ENCODE measurements around the gene SPRED1. TPM values are rescaled to one million over a fixed set of nuclear protein-coding genes. Genes with fewer than 3 reads are reported as not detected.

SPRED1 gene
- total and polyA plus RNA-seq, 10 of the 15 experiments (the other 5 are each of a cell fraction or from before 2014, with no cell fraction given) = 0.08 to 2.6 (median 0.22) TPM

GRCh38 chr15:38285456-38285855 is 32.8 kb downstream of the SPRED1 start:
- ChIA-PET SMC1A (ENCODE audit: uncharacterized antibody, unreplicated experiment) (interaction anchor here (0.6 kb wide), 1 partner anchor 243 kb away, joined by 3 read pairs; no protein-coding TSS in a partner anchor), CTCF (interaction anchor here (0.5 kb wide), 1 partner anchor 57 kb away, joined by 5 read pairs; no protein-coding TSS in a partner anchor), POLR2A (no interaction called here), RAD21 (ENCODE audit: unreplicated experiment) (no interaction called here)
- Histone ChIP-seq H3K36me3 (ENCODE audit: control insufficient read depth in 2 of 2, insufficient read depth in 2 of 2, low read length in 1 of 2) (no peaks in the 10 kb centered on the region), H3K79me2 (ENCODE audit: control insufficient read depth, insufficient read depth, low read length) (no peaks in the 10 kb centered on the region), H3K4me1 (ENCODE audit: control insufficient read depth, insufficient read depth, low read length) (no peaks in the 10 kb centered on the region), H3K27ac (ENCODE audit: control insufficient read depth, insufficient read depth) (no peak overlapping the region), H3K9me3 (replicated peaks; ENCODE audit: control insufficient read depth, insufficient read depth, low read length) (no peaks in the 10 kb centered on the region; the same call in 2 of the 3 replicates), H3K27me3 (replicated peaks in 1 of 2; ENCODE audit: control insufficient read depth in 2 of 2, insufficient read depth in 2 of 2, low read length in 1 of 2) (no peaks in the 10 kb centered on the region), H3K4me3 (no peak overlapping the region), H3K4me2 (ENCODE audit: control insufficient read depth, insufficient read depth) (no peak overlapping the region), H4K20me1 (ENCODE audit: control insufficient read depth, insufficient read depth) (no peaks in the 10 kb centered on the region), H2AFZ (ENCODE audit: control insufficient read depth, low read depth, low read length) (no peak overlapping the region), H3K9ac (ENCODE audit: control insufficient read depth, insufficient read depth, low read length) (no peak overlapping the region)
- no peak for ATAC-seq
- intact Hi-C loops (cut with micrococcal nuclease; ENCODE audit: unreplicated experiment) = no loop called here
- FAIRE-seq = no peak
- DNase-seq (ENCODE audit: low read depth, low spot score) = no peak
- WGBS (ENCODE audit: insufficient coverage, insufficient replicate concordance, low lambda C conversion rate, missing lambda C conversion rate) = 55% methylated on average over 4 of the region's 4 CpGs
- in situ Hi-C loops (cut with MboI) = no loop called here
- no TSS peak for BruUV-seq (replicated peaks)
- TF ChIP-seq CBX5 (IDR thresholded peaks at IDR 0.05; ENCODE audit: low read depth) (no peak), NFYB (IDR thresholded peaks at IDR 0.05; ENCODE audit: insufficient read depth, low read depth, low read length) (no peak), NFYA (IDR thresholded peaks at IDR 0.05; ENCODE audit: borderline replicate concordance, low read depth, low read length) (no peak), SP1 (IDR thresholded peaks at IDR 0.05; ENCODE audit: low read depth, low read length) (no peak), PRDM15 (CRISPR knock-in tag; IDR thresholded peaks at IDR 0.05) (no peak), ZNF687 (IDR thresholded peaks at IDR 0.05) (no peak), IRF5 (IDR thresholded peaks at IDR 0.05; ENCODE audit: borderline replicate concordance) (no peak), ZNF207 (IDR thresholded peaks at IDR 0.05; ENCODE audit: borderline replicate concordance) (no peak), IRF4 (IDR thresholded peaks at IDR 0.05; ENCODE audit: low read depth, low read length) (no peak), MYC (IDR thresholded peaks at IDR 0.05; ENCODE audit: insufficient read depth, insufficient read length, insufficient replicate concordance, low read length, severe bottlenecking) (no peak), NR2F1 (conservative IDR thresholded peaks at IDR 0.05) (no peak), SRF (IDR thresholded peaks at IDR 0.05; ENCODE audit: low read depth in 2 of 2, low read length in 2 of 2) (no peak), NFXL1 (IDR thresholded peaks at IDR 0.05; ENCODE audit: borderline replicate concordance) (no peak), RBBP5 (conservative IDR thresholded peaks at IDR 0.05) (no peak), CREM (IDR thresholded peaks at IDR 0.05; ENCODE audit: low read depth) (no peak), DPF2 (IDR thresholded peaks at IDR 0.05) (no peak)
